ENCODE results near the gene RASSF4.

DNA sequence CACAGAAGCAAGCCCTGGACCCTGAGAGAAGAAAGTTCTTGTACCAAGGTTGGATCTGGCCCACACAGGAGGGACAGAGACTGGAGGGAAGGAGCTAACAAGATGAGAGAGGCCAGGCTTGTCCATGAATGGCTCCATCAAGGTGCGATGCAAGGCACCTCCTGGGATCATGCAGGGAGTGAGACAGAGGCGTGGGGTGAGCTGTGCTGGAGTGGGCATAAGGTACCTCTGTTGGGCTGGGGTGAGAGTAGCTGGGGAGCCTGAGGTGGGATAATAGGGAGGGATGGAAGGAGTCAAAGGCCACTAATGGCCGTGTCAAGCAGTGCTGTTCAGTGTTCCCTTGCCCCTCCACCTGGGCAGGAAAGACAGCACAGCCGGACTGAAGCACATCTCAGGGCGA lies 38.5 kb upstream of the RASSF4 start:
- TF ChIP-seq, protein P1, sequence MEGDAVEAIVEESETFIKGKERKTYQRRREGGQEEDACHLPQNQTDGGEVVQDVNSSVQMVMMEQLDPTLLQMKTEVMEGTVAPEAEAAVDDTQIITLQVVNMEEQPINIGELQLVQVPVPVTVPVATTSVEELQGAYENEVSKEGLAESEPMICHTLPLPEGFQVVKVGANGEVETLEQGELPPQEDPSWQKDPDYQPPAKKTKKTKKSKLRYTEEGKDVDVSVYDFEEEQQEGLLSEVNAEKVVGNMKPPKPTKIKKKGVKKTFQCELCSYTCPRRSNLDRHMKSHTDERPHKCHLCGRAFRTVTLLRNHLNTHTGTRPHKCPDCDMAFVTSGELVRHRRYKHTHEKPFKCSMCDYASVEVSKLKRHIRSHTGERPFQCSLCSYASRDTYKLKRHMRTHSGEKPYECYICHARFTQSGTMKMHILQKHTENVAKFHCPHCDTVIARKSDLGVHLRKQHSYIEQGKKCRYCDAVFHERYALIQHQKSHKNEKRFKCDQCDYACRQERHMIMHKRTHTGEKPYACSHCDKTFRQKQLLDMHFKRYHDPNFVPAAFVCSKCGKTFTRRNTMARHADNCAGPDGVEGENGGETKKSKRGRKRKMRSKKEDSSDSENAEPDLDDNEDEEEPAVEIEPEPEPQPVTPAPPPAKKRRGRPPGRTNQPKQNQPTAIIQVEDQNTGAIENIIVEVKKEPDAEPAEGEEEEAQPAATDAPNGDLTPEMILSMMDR (IDR thresholded peaks at IDR 0.05): no peak
- no peak for TF ChIP-seq POLR2A (IDR thresholded peaks at IDR 0.05)
